Left kidney (tissue), 2 donors: ENCODE data around the gene CLDND2. TPM values are rescaled to one million over a fixed set of nuclear protein-coding genes. Genes with fewer than 3 reads are reported as not detected.

Experiments
- DNase-seq: peaks from one replicate; pipeline ENCODE4 v3.0.0-alpha.2; 2013
- polyA plus RNA-seq: library from polyadenylated mRNA; unstranded; fragments of 120-200 nt; gene quantifications from one replicate; pipeline ENCODE4 v1.2.1, GENCODE V29; 2013; ENCODE audit not compliant: insufficient read length

The CLDND2 gene
- polyA plus RNA-seq, 1 donor = 1.0 TPM

GRCh38 chr19:51354103-51354741, 14.6 kb downstream of the CLDND2 start:
- peak; percentile 46 for DNase-seq

- DNase-seq = no peak
Observed at GRCh38 chr19:51352783-51353360, 15.9 kb downstream of the CLDND2 start.

GRCh38 chr19:51351266-51351990, 17.4 kb downstream of the CLDND2 start:
- no peak for DNase-seq

- no peak for DNase-seq
Observed at GRCh38 chr19:51347209-51347928, 21.4 kb downstream of the CLDND2 start.

GRCh38 chr19:51346742-51347141, 22.1 kb downstream of the CLDND2 start:
- DNase-seq = no peak

GRCh38 chr19:51345076-51345620, 23.7 kb downstream of the CLDND2 start:
- no peak for DNase-seq

- DNase-seq = no peak
Observed at GRCh38 chr19:51342631-51343569, 25.9 kb downstream of the CLDND2 start.

GRCh38 chr19:51341976-51342580, 26.7 kb downstream of the CLDND2 start, which contains the start of gene VSIG10L:
Gene VSIG10L (minus strand): TSS chr19:51342139. CDS start chr19:51342124, 15 bp downstream.
- no peak for DNase-seq

GRCh38 chr19:51341066-51341465, 27.7 kb downstream of the CLDND2 start:
- DNase-seq = no peak

GRCh38 chr19:51339687-51340656, 28.8 kb downstream of the CLDND2 start:
- peak; percentile 93 for DNase-seq

GRCh38 chr19:51339313-51339686, 29.5 kb downstream of the CLDND2 start:
- DNase-seq = no peak

GRCh38 chr19:51338563-51339312, 30.1 kb downstream of the CLDND2 start:
- DNase-seq = peak; percentile 85

GRCh38 chr19:51337861-51338562, 30.8 kb downstream of the CLDND2 start:
- DNase-seq = no peak

- DNase-seq = no peak
Observed at GRCh38 chr19:51337141-51337860, 31.5 kb downstream of the CLDND2 start.

GRCh38 chr19:51333836-51334460, 34.9 kb downstream of the CLDND2 start:
- no peak for DNase-seq

- DNase-seq = no peak
Observed at GRCh38 chr19:51331716-51332115, 37.1 kb downstream of the CLDND2 start.

GRCh38 chr19:51331193-51331592, 37.6 kb downstream of the CLDND2 start:
- DNase-seq = no peak
